Sigmoid colon (tissue), 3 donors: ENCODE results near the gene ZNF276.

Source experiments
- POLR2A ChIP-seq, 2 donors: fragments of 450-650 bp; IDR thresholded peaks; one replicate each; pipeline ENCODE4 v1.6.1; 2016; ENCODE audit warnings: antibody characterized with exemption in 2 of 2, mild to moderate bottlenecking in 2 of 2, moderate library complexity in 2 of 2
- TF ChIP-seq, protein P1 (sequence below), 4 experiments: fragments of 450-650 bp in 3 of 4; fragments of 200-600 bp in 1 of 4; IDR thresholded peaks; one replicate each; pipeline ENCODE4 v1.5.1; 2016 to 2019; ENCODE audit warnings: antibody characterized with exemption in 4 of 4, mild to moderate bottlenecking in 3 of 4, moderate library complexity in 2 of 4

GRCh38 chr16:89695875-89696669, 25.3 kb upstream of the ZNF276 start:
- TF ChIP-seq, protein P1, sequence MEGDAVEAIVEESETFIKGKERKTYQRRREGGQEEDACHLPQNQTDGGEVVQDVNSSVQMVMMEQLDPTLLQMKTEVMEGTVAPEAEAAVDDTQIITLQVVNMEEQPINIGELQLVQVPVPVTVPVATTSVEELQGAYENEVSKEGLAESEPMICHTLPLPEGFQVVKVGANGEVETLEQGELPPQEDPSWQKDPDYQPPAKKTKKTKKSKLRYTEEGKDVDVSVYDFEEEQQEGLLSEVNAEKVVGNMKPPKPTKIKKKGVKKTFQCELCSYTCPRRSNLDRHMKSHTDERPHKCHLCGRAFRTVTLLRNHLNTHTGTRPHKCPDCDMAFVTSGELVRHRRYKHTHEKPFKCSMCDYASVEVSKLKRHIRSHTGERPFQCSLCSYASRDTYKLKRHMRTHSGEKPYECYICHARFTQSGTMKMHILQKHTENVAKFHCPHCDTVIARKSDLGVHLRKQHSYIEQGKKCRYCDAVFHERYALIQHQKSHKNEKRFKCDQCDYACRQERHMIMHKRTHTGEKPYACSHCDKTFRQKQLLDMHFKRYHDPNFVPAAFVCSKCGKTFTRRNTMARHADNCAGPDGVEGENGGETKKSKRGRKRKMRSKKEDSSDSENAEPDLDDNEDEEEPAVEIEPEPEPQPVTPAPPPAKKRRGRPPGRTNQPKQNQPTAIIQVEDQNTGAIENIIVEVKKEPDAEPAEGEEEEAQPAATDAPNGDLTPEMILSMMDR (IDR thresholded peaks at IDR 0.05): no peak
- TF ChIP-seq POLR2A (IDR thresholded peaks at IDR 0.05): no peak
